Left hindlimb (tissue), 1 donor: ENCODE results near the gene PTPN21.
"Not testable (repeated sequence)": the region's sequence is repeated elsewhere in the genome, so short reads cannot be mapped to it uniquely, and the experiment has no call there.

Experiments
- DNase-seq: peaks from one replicate; pipeline ENCODE4 v3.0.0-alpha.2; 2018

Gene PTPN21

GRCh38 chr14:88551094-88551870 lies 3.5 kb downstream of the PTPN21 start:
- DNase-seq, result peak; percentile 89

GRCh38 chr14:88550078-88550477 lies 4.7 kb downstream of the PTPN21 start:
- no peak for DNase-seq

- no peak for DNase-seq
Measured at GRCh38 chr14:88547386-88547780, 7.4 kb downstream of the PTPN21 start.

- DNase-seq, result no peak
Measured at GRCh38 chr14:88546621-88547385, 8.0 kb downstream of the PTPN21 start.

- no peak for DNase-seq
Measured at GRCh38 chr14:88545256-88545655, 9.6 kb downstream of the PTPN21 start.

- no peak for DNase-seq
Measured at GRCh38 chr14:88542857-88543795, 11.7 kb downstream of the PTPN21 start.

GRCh38 chr14:88541324-88541723 lies 13.5 kb downstream of the PTPN21 start:
- no peak for DNase-seq

GRCh38 chr14:88535813-88536212 lies 19.0 kb downstream of the PTPN21 start:
- DNase-seq, result no peak

GRCh38 chr14:88535149-88535548 lies 19.7 kb downstream of the PTPN21 start:
- DNase-seq, result no peak

- DNase-seq, result no peak
Measured at GRCh38 chr14:88533064-88533602, 21.7 kb downstream of the PTPN21 start.

GRCh38 chr14:88529889-88530288 lies 24.9 kb downstream of the PTPN21 start:
- not testable (repeated sequence) for DNase-seq

GRCh38 chr14:88522393-88522792 lies 32.4 kb downstream of the PTPN21 start:
- DNase-seq, result no peak

- no peak for DNase-seq
Measured at GRCh38 chr14:88521818-88522217, 33.0 kb downstream of the PTPN21 start.

GRCh38 chr14:88519907-88520306 lies 34.9 kb downstream of the PTPN21 start:
- DNase-seq, result no peak

GRCh38 chr14:88518592-88519512 lies 36.0 kb downstream of the PTPN21 start:
- no peak for DNase-seq

GRCh38 chr14:88516861-88517357 lies 37.9 kb downstream of the PTPN21 start:
- DNase-seq, result no peak

GRCh38 chr14:88515499-88516221 lies 39.1 kb downstream of the PTPN21 start:
- no peak for DNase-seq

GRCh38 chr14:88507208-88507607 lies 47.6 kb downstream of the PTPN21 start:
- no peak for DNase-seq

GRCh38 chr14:88505621-88506020 lies 49.2 kb downstream of the PTPN21 start:
- no peak for DNase-seq

GRCh38 chr14:88504602-88505001 lies 50.2 kb downstream of the PTPN21 start:
- DNase-seq, result no peak
